GM12872 (cell line): ENCODE measurements around the gene SEMA5B.

Experiments used
- CTCF ChIP-seq: IDR thresholded peaks from 3 replicates; pipeline ENCODE4 v1.5.1; 2011; ENCODE audit warnings: low read depth, mild to moderate bottlenecking, low read length, moderate library complexity; ENCODE audit not compliant: insufficient read depth

SEMA5B gene

GRCh38 chr3:122930063-122930997 lies 97.2 kb downstream of the SEMA5B start:
- TF ChIP-seq CTCF, result no peak

GRCh38 chr3:122929188-122930062 lies 98.1 kb downstream of the SEMA5B start:
- TF ChIP-seq CTCF, result no peak

GRCh38 chr3:122928396-122929187 lies 99.0 kb downstream of the SEMA5B start:
- TF ChIP-seq CTCF, result no peak

GRCh38 chr3:122927726-122928125 lies 99.8 kb downstream of the SEMA5B start:
- TF ChIP-seq CTCF, result no peak

GRCh38 chr3:122926811-122927210 lies 100.8 kb downstream of the SEMA5B start:
- no peak for TF ChIP-seq CTCF

- no peak for TF ChIP-seq CTCF
Observed at GRCh38 chr3:122926322-122926721, 101.2 kb downstream of the SEMA5B start.

GRCh38 chr3:122925756-122926155 lies 101.8 kb downstream of the SEMA5B start:
- TF ChIP-seq CTCF, result no peak
